ENCODE data around the gene CD109.

The CD109 gene

DNA sequence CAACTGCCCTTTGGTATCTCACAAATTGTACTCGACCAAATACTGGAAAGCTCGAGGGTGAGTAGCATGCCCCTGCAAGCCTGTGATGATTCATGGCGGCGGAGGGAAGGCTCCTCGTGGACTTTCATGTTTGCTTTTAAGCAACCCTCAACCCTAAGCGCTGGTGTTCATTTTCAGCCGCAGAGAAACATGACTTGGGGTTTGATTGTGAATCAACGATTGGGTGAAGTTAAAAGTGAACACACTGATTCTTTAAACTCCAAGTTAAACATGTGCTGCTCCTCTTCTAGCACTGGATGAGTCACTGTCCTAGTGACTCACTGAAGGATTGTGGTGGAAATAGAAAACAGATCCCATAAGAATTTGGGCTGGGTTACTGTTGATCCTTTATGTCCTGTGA, 8.3 kb downstream of the CD109 start:
- H3K27me3 Mint-ChIP-seq (ENCODE audit: low read depth): no peaks in the 10 kb centered on the region
- TF ChIP-seq, protein P1, sequence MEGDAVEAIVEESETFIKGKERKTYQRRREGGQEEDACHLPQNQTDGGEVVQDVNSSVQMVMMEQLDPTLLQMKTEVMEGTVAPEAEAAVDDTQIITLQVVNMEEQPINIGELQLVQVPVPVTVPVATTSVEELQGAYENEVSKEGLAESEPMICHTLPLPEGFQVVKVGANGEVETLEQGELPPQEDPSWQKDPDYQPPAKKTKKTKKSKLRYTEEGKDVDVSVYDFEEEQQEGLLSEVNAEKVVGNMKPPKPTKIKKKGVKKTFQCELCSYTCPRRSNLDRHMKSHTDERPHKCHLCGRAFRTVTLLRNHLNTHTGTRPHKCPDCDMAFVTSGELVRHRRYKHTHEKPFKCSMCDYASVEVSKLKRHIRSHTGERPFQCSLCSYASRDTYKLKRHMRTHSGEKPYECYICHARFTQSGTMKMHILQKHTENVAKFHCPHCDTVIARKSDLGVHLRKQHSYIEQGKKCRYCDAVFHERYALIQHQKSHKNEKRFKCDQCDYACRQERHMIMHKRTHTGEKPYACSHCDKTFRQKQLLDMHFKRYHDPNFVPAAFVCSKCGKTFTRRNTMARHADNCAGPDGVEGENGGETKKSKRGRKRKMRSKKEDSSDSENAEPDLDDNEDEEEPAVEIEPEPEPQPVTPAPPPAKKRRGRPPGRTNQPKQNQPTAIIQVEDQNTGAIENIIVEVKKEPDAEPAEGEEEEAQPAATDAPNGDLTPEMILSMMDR (IDR thresholded peaks at IDR 0.05; ENCODE audit: unreplicated experiment in 3 of 3): no peak
- no peak overlapping the region for H3K27ac Mint-ChIP-seq
- H3K4me1 Mint-ChIP-seq: peaks cover 6% of the 10 kb centered on the region
- H3K36me3 Mint-ChIP-seq (ENCODE audit: low read depth): no peaks in the 10 kb centered on the region
- H3K9me3 Mint-ChIP-seq: no peaks in the 10 kb centered on the region
- no peak overlapping the region for H3K4me3 Mint-ChIP-seq

DNA sequence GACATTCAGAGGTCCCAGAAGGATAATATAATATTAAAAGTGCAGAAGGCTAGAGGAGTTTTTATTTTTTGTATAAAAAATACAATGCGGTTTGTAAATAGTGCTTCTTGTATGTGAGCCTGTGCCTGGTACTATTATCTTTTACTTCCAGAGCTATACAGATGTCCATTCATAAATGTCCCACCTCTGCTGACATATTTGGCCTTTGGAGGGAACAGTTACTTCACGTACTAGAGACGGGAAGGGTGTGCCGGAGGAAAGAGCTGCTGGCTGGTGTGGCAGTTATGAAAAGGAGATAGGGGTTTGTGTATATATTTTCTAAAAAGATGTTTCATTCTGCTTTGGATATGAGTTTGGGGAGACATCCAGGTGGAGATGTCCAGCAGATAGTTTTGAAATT, 8.8 kb downstream of the CD109 start:
- H3K9me3 Mint-ChIP-seq: no peaks in the 10 kb centered on the region
- H3K36me3 Mint-ChIP-seq (ENCODE audit: low read depth): no peaks in the 10 kb centered on the region
- no peak overlapping the region for H3K4me3 Mint-ChIP-seq
- H3K27me3 Mint-ChIP-seq (ENCODE audit: low read depth): no peaks in the 10 kb centered on the region
- TF ChIP-seq, protein P1 (IDR thresholded peaks at IDR 0.05; ENCODE audit: unreplicated experiment in 3 of 3): no peak
- H3K27ac Mint-ChIP-seq: no peak overlapping the region
- H3K4me1 Mint-ChIP-seq: peaks cover under 1% of the 10 kb centered on the region

DNA sequence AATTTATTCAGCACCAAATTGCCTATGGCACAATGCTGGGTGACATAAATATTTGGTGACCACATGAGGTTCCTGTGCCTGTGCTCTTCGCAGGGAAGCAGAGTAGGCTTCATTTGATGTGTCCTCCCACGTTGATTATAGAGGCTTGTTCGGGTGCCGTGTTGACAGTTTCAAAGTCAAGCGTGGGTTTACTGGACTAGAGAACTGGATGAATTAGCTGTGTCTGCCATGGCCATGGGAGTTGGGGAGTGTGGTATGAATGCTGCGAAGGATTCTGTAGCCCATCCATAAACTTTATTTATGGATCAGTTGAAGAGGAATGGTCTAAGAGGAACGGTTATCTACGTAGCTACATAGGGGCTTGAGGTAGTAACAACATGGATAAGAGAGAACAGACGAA, 11.0 kb downstream of the CD109 start:
- H3K27ac Mint-ChIP-seq: no peak overlapping the region
- H3K4me3 Mint-ChIP-seq: no peak overlapping the region
- H3K9me3 Mint-ChIP-seq: no peaks in the 10 kb centered on the region
- no peaks in the 10 kb centered on the region for H3K4me1 Mint-ChIP-seq
- TF ChIP-seq, protein P1 (IDR thresholded peaks at IDR 0.05; ENCODE audit: unreplicated experiment in 3 of 3): no peak
- no peaks in the 10 kb centered on the region for H3K27me3 Mint-ChIP-seq (ENCODE audit: low read depth)
- H3K36me3 Mint-ChIP-seq (ENCODE audit: low read depth): no peaks in the 10 kb centered on the region

DNA sequence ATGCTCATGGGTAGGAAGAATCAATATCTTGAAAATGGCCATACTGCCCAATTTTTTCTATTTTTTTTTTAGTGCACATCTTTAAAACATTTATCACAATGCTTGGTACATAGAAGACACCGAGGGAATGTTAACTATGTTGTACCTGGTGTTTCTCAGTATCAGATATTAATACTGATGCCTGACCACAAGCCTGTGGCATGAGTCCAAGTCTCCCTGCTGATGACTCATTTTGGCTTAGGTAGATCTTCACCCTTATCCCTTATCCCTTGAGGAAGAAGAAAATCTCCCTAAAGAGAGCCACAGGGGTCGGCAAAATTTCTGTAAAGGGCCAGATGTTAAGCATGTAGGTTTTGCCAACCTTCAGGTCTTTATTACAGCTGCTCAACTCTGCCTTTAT, 14.5 kb downstream of the CD109 start:
- peaks cover 6% of the 10 kb centered on the region for H3K4me1 Mint-ChIP-seq
- H3K27ac Mint-ChIP-seq: no peak overlapping the region
- TF ChIP-seq, protein P1 (IDR thresholded peaks at IDR 0.05; ENCODE audit: unreplicated experiment in 3 of 3): no peak
- H3K4me3 Mint-ChIP-seq: no peak overlapping the region
- no peaks in the 10 kb centered on the region for H3K9me3 Mint-ChIP-seq
- no peaks in the 10 kb centered on the region for H3K27me3 Mint-ChIP-seq (ENCODE audit: low read depth)
- no peaks in the 10 kb centered on the region for H3K36me3 Mint-ChIP-seq (ENCODE audit: low read depth)

DNA sequence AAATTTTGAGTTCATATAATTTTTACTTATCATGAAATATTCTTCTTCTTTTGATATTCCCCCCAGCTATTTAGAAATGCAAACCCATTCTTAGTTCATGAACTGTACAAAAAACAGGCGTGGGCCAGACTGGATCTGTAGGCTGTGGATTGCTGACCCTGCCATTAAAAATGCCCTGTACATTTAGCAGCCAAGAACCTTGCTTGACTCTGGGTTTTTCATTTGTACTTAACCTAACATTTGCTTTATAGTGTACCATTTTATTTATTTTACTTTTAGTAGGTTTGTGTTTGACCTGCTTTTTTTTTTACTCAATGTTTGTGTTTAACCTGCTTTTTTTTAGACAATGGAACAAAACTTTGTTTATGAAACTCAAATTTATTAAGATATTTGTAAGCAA, 14.9 kb downstream of the CD109 start:
- TF ChIP-seq, protein P1 (IDR thresholded peaks at IDR 0.05; ENCODE audit: unreplicated experiment in 3 of 3): no peak
- H3K9me3 Mint-ChIP-seq: no peaks in the 10 kb centered on the region
- H3K4me1 Mint-ChIP-seq: peaks cover 6% of the 10 kb centered on the region
- H3K27me3 Mint-ChIP-seq (ENCODE audit: low read depth): no peaks in the 10 kb centered on the region
- no peak overlapping the region for H3K27ac Mint-ChIP-seq
- no peak overlapping the region for H3K4me3 Mint-ChIP-seq
- H3K36me3 Mint-ChIP-seq (ENCODE audit: low read depth): no peaks in the 10 kb centered on the region

DNA sequence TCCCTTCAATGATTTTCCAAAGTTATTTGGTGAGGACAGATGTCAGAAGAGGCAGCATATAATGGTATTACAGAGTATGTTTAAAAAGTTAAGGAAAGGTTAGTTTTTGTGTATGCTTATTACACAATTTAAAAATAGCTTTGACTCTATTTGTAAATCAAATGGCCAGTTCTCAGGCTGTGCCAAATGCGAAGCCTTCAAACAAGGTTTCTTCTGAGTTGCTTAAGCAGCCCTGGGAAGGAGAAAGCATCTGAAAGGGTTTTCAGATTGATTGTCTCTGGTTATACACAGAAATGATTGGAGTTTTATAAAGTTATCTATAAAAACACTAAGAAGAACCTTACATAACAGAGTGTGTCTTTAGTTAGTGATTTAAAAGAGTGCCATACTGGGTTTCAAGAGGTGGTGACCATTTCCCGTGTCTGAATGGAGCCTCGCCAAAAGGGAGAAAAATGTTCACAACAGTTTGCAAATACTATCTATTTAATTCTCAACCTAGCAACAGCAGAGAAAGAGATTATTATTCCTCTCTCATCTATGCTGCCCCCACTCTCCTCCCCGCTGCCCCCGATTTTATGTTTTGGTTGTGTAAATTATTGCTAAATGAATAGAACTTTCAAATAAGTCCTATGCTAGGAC, 16.7 kb downstream of the CD109 start:
- TF ChIP-seq, protein P1 (IDR thresholded peaks at IDR 0.05; ENCODE audit: unreplicated experiment in 3 of 3): no peak
- Mint-ChIP-seq H3K9me3 (no peaks in the 10 kb centered on the region), H3K36me3 (ENCODE audit: low read depth) (no peaks in the 10 kb centered on the region)

More for the DNA sequence above, 16.7 kb downstream of the CD109 start:
- Mint-ChIP-seq H3K27me3 (ENCODE audit: low read depth) (no peaks in the 10 kb centered on the region), H3K4me1 (peaks cover 6% of the 10 kb centered on the region), H3K27ac (no peak overlapping the region), H3K4me3 (no peak overlapping the region)

All from nephron (organoid).